ENCODE results near the gene PHF23. TPM values are rescaled to one million over a fixed set of nuclear protein-coding genes. Genes with fewer than 3 reads are reported as not detected.

PHF23 gene
- total and polyA plus RNA-seq, 2 donors (not counting 1 experiment from before 2014, with no cell fraction given) = 45.4 to 48.7 TPM

DNA sequence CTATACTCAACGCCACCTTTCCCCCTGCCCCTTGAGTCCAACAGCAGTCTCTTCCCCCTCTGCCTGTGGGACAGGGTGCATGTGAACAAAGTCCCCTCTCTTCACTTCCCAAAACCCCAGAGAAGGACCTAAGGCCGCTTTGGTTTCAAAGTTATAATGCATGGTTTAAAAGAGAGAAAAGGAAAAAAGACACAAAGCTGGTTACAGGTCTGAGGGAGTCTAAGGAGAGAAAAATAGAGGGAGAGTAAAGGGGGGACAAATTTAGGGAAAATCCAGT is 4.1 kb upstream of the PHF23 start:
- TF ChIP-seq EZH2 (IDR thresholded peaks at IDR 0.05; ENCODE audit: low read length, missing control alignments) = no peak
- TF ChIP-seq, protein P1, sequence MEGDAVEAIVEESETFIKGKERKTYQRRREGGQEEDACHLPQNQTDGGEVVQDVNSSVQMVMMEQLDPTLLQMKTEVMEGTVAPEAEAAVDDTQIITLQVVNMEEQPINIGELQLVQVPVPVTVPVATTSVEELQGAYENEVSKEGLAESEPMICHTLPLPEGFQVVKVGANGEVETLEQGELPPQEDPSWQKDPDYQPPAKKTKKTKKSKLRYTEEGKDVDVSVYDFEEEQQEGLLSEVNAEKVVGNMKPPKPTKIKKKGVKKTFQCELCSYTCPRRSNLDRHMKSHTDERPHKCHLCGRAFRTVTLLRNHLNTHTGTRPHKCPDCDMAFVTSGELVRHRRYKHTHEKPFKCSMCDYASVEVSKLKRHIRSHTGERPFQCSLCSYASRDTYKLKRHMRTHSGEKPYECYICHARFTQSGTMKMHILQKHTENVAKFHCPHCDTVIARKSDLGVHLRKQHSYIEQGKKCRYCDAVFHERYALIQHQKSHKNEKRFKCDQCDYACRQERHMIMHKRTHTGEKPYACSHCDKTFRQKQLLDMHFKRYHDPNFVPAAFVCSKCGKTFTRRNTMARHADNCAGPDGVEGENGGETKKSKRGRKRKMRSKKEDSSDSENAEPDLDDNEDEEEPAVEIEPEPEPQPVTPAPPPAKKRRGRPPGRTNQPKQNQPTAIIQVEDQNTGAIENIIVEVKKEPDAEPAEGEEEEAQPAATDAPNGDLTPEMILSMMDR (conservative IDR thresholded peaks at IDR 0.05 in 1 of 2, IDR thresholded peaks at IDR 0.05 in 1 of 2; ENCODE audit: low read depth in 1 of 2, low read length in 2 of 2) = no peak
- Histone ChIP-seq H3K27me3 (ENCODE audit: control insufficient read depth, insufficient read depth, low read length) (no peaks in the 10 kb centered on the region), H4K20me1 (ENCODE audit: control insufficient read depth, extremely low read depth, insufficient read depth, low read length) (no peaks in the 10 kb centered on the region), H3K36me3 (ENCODE audit: control insufficient read depth, insufficient read depth, low read length) (peaks cover 14% of the 10 kb centered on the region), H3K9me3 (ENCODE audit: control insufficient read depth, insufficient read depth, low read depth, low read length) (no peaks in the 10 kb centered on the region), H3K9ac (ENCODE audit: insufficient read depth, low read length) (peak overlapping the region; percentile 68), H3K79me2 (ENCODE audit: control insufficient read depth, insufficient read depth, low read length) (peaks cover 50% of the 10 kb centered on the region), H3K4me2 (ENCODE audit: extremely low read depth, insufficient read depth, low read length) (peak overlapping the region; percentile 100), H2AFZ (ENCODE audit: low read length) (no peak overlapping the region), H3K27ac (ENCODE audit: insufficient read depth, low read length) (peak overlapping the region; percentile 97), H3K4me1 (ENCODE audit: control insufficient read depth, extremely low read depth, insufficient read depth, low read length) (peaks cover 13% of the 10 kb centered on the region), H3K4me3 (replicated peaks in 1 of 4; ENCODE audit: control extremely low read depth in 1 of 4, insufficient read depth in 1 of 4, low read depth in 3 of 4, low read length in 4 of 4) (peak overlapping the region; percentile 72 to 98 (median 96))
- DNase-seq (ENCODE audit: low read depth in 2 of 2) = no peak

DNA sequence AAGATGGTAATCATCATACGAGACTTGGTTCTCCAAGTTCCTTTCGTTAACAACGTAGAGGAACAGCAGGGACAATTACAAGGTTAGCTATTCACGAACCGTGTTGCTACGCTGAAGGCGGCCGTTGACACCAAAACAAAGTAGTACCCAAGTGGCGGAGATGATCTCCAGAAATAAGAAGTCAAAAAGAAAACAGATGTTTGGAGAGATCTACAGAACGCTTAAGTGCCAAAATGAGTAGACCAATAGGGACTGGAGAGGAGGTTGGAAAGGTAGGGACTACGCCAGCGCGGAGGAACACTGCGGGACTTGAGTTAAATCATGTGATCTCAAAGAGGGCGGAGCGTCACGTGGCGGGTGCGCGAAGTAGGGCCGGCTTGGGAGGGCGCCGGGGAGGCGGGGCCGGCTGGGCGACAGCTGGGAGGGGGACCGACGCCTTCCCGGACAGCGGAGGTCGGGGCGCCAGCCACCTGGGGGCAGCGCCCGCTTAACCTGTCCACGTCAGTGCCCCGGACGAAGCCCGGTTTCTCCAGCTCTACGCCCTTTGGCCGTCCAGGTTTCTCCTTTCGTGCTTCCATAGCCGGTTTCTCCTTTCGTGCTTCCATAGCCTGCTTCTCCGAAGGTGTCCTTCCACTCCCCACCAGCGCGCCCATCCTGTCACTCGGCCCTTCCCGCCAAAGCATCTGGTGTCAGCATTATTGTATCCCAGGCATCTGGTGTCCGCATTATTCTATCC is 3.6 kb upstream of the PHF23 start:
- Histone ChIP-seq H3K4me3 (replicated peaks in 1 of 4; ENCODE audit: control extremely low read depth in 1 of 4, insufficient read depth in 1 of 4, low read depth in 3 of 4, low read length in 4 of 4) (peak overlapping the region; percentile 74 to 98 (median 96)), H2AFZ (ENCODE audit: low read length) (peak overlapping the region; percentile 98), H3K27ac (ENCODE audit: insufficient read depth, low read length) (peak overlapping the region; percentile 97), H3K9me3 (ENCODE audit: control insufficient read depth, insufficient read depth, low read depth, low read length) (no peaks in the 10 kb centered on the region), H3K9ac (ENCODE audit: insufficient read depth, low read length) (peak overlapping the region; percentile 68), H3K27me3 (ENCODE audit: control insufficient read depth, insufficient read depth, low read length) (no peaks in the 10 kb centered on the region), H3K4me1 (ENCODE audit: control insufficient read depth, extremely low read depth, insufficient read depth, low read length) (peaks cover 13% of the 10 kb centered on the region), H3K4me2 (ENCODE audit: extremely low read depth, insufficient read depth, low read length) (peak overlapping the region; percentile 100), H4K20me1 (ENCODE audit: control insufficient read depth, extremely low read depth, insufficient read depth, low read length) (no peaks in the 10 kb centered on the region), H3K79me2 (ENCODE audit: control insufficient read depth, insufficient read depth, low read length) (peaks cover 48% of the 10 kb centered on the region), H3K36me3 (ENCODE audit: control insufficient read depth, insufficient read depth, low read length) (peaks cover 14% of the 10 kb centered on the region)
- DNase-seq (ENCODE audit: low read depth in 2 of 2) = peak; percentile 97 to 98
- TF ChIP-seq, protein P1 (conservative IDR thresholded peaks at IDR 0.05 in 1 of 2, IDR thresholded peaks at IDR 0.05 in 1 of 2; ENCODE audit: low read depth in 1 of 2, low read length in 2 of 2) = no peak

- DNase-seq (ENCODE audit: low read depth in 2 of 2) = peak; percentile 88 to 95
- no peaks in the 10 kb centered on the region for H3K27me3 ChIP-seq (ENCODE audit: control insufficient read depth, insufficient read depth, low read length)
- H3K79me2 ChIP-seq (ENCODE audit: control insufficient read depth, insufficient read depth, low read length) = peaks cover 46% of the 10 kb centered on the region
- peak within 1 kb of the TSS; percentile 98 for H2AFZ ChIP-seq (ENCODE audit: low read length)
- peaks cover 13% of the 10 kb centered on the region for H3K4me1 ChIP-seq (ENCODE audit: control insufficient read depth, extremely low read depth, insufficient read depth, low read length)
- H3K4me3 ChIP-seq (replicated peaks in 1 of 4; ENCODE audit: control extremely low read depth in 1 of 4, insufficient read depth in 1 of 4, low read depth in 3 of 4, low read length in 4 of 4) = peak within 1 kb of the TSS; percentile 74 to 98 (median 96)
- peak within 1 kb of the TSS; percentile 100 for H3K4me2 ChIP-seq (ENCODE audit: extremely low read depth, insufficient read depth, low read length)
- H3K27ac ChIP-seq (ENCODE audit: insufficient read depth, low read length) = peak within 1 kb of the TSS; percentile 97
- H3K9me3 ChIP-seq (ENCODE audit: control insufficient read depth, insufficient read depth, low read depth, low read length) = no peaks in the 10 kb centered on the region
- TF ChIP-seq, protein P1 (conservative IDR thresholded peaks at IDR 0.05 in 1 of 2, IDR thresholded peaks at IDR 0.05 in 1 of 2; ENCODE audit: low read depth in 1 of 2, low read length in 2 of 2) = no peak
- no peak for TF ChIP-seq EZH2 (IDR thresholded peaks at IDR 0.05; ENCODE audit: low read length, missing control alignments)
- H3K36me3 ChIP-seq (ENCODE audit: control insufficient read depth, insufficient read depth, low read length) = peaks cover 14% of the 10 kb centered on the region
- H4K20me1 ChIP-seq (ENCODE audit: control insufficient read depth, extremely low read depth, insufficient read depth, low read length) = no peaks in the 10 kb centered on the region
- H3K9ac ChIP-seq (ENCODE audit: insufficient read depth, low read length) = peak within 1 kb of the TSS; percentile 96
These were observed 2.8 kb upstream of the PHF23 start, which contains the start of gene GABARAP for GRCh38 chr17:7241783-7242716. Gene GABARAP, minus strand, starts transcription at chr17:7242449. Its CDS starts 119 bp downstream, at chr17:7242330.
